Uterus (tissue), 2 donors: ENCODE data around the gene MAST2.

Source experiments
- CTCF ChIP-seq, 4 experiments: fragments of 200-600 bp in 2 of 4; fragments of 450-650 bp in 2 of 4; sonication (generic) in 2 of 4; IDR thresholded peaks; one replicate each; pipeline ENCODE4 v1.5.1; 2016 to 2019; ENCODE audit warnings: antibody characterized with exemption in 4 of 4, mild to moderate bottlenecking in 2 of 4, moderate library complexity in 1 of 4
- POLR2A ChIP-seq, 2 donors: fragments of 450-650 bp; IDR thresholded peaks; one replicate each; pipeline ENCODE4 v1.6.1; 2016; ENCODE audit warnings: antibody characterized with exemption in 2 of 2, mild to moderate bottlenecking in 1 of 2, moderate library complexity in 1 of 2

- TF ChIP-seq CTCF (IDR thresholded peaks at IDR 0.05) (no peak), POLR2A (IDR thresholded peaks at IDR 0.05) (no peak)
Measured at GRCh38 chr1:45775794-45776193, 27.6 kb upstream of the MAST2 start.
